HG03175 (cell line): ENCODE results near the gene POLDIP3.

Experiments used
- ATAC-seq: cut with Tn5 transposase; IDR thresholded peaks from one replicate; pipeline ENCODE4 v1.9.1; 2021; ENCODE audit warnings: mild to moderate bottlenecking, moderate library complexity; ENCODE audit not compliant: unreplicated experiment

Gene POLDIP3

DNA sequence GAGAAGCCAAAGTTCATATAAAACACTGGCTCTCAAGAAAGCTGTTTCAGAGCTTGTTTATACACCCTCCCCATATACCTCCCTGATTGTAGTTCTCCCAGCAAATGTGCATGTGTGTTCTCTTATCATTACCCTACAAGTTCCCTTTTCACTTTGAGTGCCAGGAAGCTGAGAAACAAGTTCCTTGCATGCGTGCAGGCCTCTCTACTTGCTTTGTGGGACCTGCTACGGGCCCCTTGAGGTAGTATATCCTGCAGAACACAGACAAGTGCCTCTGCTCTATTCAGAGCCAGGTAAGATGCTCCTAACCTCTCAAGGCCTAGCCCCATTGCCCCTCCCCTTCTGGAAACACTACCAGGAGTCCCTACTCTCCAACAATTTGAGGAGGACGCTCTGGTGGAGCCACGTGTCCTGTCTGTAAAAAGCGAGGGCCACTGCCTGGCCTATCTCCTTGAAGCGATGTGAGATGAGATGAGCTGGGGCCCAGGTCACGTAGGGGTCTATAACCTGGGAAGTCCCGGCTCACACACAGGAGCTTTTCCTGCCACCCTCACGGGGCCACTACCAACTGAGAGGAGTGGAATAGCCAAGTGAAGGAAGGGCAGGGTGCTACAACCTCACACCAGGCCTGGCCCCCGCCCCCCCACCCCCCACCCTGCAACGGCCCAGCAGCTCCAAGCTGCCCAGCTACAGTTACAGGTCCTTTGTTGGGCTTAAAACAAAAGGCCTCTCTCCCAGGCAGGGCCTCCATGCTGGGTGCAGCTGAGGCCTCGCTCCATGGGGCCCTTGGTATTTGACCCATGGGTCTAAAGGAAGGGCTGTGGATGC is 28.3 kb upstream of the POLDIP3 start:
- no peak for ATAC-seq

DNA sequence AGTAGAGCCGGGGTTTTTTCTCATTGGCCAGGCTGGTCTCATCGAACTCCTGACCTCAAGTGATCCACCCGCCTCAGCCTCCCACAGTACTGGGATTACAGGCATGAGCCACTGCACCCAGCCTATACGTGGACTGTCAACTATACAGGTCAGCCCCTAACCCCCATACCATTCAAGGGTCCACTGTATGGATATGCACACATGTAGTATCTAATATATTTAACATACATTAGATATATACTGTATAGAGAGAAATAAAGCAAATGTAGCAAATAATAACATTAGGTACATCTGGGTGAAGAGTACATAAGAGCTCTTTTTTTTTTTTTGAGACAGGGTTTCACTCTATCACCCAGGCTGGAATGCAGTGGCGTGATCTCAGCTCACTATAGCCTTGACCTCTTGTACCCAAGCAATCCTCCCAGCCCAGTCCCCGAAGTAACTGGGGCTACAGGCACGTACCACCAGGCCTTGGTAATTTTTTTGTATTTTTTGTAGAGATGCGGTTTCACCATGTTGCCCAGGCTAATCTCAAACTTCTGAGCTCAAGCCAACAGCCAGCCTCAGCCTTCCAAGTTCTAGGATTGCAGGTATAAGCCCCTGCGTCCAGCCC is 27.2 kb upstream of the POLDIP3 start:
- no peak for ATAC-seq

DNA sequence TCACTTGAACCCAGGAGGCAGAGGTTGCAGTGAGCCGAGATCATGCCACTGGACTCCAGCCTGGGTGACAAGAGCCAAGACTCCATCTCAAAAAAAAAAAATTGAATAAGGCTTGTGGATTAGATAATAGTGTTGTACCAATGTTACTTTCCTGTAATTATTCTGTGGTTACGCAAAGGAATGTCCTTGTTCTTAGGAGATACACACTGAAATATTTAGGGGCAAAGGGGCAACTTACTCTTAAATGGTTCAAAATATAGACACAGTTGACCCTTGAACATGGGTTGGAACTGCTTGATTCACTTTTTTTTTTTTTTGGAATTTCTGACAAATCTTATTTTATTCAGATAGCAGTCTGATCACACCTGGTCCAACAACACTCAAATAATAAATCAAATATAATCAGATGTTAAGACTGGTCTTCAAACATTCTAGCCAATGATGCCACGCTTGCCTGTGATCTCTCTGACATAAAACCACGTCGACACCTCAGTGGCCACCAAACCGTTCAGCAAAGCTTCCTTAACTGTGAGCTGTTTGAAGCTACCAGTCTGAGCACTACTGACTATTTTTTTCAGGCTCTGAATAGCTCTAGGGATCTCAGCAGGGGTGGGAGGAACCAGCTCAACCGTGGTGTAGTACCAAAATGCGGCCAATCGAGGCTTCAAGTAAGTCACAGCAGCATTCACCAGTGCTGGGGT is 25.0 kb upstream of the POLDIP3 start:
- ATAC-seq: no peak

DNA sequence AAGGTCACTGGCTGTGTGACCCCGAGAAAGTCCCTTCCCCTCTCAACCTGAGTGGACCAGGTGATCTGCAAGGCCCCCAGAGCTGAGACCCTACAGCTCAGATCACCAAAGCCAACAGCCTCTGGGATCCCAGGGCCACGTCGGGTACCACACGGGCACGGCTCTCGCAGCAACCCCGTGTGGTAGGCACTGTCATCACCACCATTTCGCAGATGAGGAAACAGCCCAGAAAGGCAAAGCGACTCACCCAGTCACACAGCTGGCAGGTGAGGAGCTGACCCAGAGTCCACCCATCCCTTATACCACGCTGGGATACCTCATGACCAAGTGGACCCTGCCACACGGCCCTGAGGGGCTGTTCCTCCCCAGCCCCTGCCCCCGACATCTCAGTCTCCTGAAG is 22.9 kb upstream of the POLDIP3 start:
- no peak for ATAC-seq

DNA sequence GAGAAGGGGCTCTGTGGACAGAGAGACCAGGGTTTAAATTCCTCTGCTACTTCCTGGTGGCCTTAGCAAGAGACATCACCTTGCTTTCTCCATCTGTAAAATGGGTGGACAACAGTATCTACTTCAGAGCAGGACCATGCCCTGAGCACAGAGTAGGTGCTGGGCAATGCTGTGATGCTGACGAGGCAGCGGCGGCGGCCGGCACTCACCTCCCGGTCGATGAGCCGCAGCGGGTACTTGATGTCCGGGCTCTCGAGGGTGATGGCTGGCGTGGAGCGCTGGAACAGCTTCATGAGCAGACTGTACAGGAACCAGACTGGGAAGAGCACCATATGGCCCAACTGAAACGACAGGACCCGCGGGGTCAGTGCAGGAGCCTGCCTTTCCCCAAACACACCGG is 21.8 kb upstream of the POLDIP3 start:
- no peak for ATAC-seq

DNA sequence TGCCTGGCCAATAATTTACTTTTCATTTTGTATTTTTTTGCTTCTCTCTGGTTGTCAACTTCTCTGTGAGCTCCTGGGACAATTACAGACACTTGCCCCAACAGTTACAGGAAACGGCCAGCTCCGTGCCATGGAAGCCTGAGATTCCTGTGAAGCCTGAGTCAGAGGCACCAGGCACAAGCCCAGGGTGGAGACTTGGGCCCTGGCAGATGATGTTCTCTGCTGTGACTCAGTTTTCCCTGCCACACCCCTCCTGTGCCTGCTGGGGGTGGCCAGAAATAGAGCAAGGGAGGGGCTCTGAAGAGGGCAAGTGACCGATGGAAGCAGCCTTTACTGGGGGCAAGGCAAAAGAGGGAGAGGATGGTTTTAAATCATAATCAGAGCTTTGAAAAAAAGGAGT is 20.8 kb upstream of the POLDIP3 start:
- no peak for ATAC-seq

DNA sequence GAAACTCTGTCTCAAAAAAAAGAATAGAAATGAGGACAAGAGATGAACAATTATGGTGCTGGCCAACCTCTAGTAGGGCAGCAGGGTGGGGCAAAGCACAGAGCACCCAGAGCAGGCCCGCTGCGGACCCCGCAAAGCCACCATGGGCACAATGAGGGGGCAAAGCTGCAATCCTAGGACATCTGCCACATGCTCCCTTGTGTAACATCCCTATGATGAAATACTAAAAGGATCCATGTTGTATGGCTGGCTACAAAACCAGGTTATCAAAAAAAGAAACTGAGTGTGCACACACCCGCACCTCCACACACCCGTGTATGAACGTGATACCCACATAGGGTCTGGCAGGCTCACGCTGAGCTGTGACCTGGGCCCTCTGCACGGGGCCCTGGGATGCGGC is 18.3 kb upstream of the POLDIP3 start:
- no peak for ATAC-seq

DNA sequence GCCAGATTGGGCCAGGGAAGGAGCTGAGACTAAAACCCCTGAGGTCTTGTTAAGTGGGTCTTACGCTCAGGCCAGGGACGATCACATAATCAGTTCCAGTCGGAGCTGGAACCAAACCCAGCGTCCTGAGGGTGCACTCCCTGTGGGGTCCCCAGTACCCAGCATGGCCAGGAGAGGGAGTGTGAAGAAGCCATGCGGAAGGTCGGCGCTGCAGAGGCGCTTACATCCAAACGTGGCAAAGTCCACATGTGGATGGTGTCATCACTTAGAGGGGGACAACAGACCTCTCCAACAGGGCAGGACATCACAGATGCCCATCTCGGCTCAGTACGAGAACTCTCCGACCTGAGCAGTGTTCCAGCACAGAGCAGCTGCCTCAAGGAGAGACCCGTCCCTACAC is 17.4 kb upstream of the POLDIP3 start:
- ATAC-seq: no peak

DNA sequence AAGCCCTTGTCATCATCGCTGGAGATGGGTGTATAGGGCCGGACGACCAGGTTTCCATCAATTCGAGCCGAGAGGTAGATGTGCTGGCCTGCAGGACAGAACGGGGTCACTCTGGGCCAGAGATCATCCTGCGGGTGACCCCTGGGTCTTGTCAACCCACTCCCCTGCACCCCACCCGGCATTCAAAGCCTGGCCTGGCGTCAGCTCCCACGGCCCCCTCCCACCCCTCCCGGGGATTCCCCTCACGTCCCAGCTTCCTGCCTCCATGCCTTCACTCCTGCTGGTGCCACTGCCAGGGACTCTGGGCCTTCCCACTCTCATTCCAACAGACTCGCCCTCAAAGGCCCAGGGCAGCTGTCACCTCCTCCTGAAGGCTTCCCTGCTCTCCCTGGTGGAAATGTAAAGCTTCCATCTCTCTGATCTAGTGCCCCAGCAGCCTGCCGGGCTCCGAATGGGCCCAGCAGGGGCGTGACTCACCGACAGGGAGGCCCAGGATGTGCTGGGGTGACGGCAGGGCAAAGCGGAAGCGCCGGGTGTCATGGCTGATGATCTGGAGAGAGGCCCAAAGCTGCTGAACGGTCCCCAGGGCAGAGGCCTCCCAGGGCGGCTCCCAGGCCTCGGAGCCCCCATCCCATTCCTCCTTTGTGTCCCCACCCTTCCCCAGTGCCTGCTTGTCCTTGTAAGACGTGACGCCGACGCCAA is 16.4 kb upstream of the POLDIP3 start:
- ATAC-seq: no peak

DNA sequence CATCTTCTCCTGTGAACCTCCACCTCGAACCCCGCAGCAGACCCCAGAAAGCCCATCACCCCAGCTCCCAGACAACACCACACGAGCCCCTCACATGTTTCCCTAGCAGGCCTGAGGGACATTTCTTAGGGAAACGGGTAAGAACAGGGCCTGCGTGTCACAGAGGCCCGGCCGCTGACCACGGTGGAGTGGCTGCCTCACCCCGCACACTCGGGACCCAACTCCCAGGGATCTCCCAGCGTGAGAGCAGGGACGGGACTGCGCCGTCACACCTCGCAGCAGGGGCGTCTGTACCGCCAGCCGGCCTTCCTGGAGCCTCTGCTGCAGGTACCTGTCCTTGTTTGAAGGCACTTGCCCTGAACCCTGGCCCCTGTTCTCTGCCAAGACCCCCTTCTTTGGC is 15.5 kb upstream of the POLDIP3 start:
- ATAC-seq: no peak

DNA sequence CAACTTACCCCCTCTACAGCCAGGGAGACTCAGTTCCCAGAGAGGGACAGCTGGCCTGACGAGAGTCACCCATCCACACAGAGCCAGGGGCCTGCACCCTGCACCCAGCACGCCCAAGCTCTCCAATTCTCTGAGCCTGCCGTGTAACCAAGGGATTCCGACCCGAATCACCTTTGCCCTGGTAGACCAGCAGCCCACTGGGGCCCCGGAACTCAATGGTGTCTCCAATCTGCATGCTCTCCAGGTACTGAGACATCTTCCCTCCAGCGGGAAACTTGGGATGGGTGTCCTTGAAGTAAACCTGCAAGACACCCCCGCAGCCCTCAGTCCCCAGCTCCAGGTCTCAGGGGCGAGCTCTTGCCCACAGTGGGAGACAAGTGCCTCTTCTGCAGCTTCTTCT is 13.3 kb upstream of the POLDIP3 start:
- no peak for ATAC-seq

DNA sequence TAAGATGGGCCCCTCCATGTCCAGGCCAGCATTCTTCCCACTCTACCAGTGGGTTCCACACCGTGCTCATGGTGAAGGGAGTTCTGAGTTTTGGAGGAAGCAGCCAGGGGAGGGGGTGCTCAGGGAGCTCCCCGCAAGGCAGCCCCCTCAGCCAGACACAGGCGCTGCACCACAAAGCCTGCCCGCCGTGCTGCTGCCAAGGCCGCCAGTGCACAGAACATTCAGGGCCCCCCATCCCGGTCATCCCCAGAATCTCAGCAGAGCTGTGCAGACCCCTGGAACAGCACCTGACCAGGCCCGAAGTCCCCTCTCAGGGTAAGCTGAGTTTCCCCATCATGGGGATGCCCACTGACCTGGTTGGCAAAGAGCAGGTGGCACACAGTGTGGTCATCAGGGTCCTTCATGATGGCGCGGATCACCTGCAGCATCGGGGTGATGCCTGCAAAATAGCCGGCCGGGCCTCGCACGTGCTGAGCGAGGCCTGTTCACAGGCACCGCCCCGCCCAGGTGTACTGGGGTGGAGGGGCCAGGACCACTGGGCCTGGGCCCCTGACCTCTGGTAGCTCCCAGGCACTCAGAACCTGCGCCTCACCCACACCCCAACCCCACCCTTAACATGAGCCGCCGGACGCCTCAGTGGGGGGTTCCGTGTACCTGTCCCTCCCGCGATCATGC is 12.4 kb upstream of the POLDIP3 start:
- ATAC-seq: no peak

DNA sequence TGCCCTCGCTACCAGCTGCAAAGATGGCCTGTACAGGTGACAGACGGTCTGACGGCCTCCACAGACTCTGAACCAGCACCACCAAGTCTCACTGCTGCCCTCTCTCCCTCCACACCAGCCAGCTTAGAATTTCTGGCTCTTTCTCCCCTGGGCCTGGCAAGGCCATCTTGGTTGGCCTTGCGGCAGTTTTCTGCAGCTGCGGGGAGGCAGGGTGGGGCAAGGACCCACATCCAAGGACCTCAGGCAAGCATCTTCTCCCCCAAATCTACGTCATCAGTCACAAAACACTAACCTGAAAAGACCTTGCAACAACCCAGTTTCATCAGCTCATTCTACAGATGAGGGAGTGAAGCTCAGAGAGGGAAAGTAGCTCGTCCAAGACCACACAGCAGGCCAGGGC is 11.7 kb upstream of the POLDIP3 start:
- ATAC-seq: no peak

DNA sequence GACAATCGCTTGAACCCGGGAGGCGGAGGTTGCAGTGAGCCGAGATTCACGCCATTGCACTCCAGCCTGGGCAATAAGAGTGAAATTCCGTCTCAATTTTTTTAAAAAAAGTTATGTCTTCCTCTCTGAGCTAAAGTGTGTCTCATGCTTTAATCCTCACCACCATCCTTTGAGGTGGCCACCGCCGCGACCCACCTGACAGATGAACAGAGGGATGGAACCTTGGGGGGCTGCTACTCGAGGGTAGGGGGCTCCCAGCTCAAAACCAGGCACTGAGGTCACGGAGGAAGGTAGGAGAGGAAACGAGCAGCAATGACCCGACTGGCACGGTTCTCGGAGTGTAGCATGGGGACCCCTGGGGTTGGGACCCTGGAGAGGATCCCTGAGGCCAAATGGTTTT is 10.7 kb upstream of the POLDIP3 start:
- no peak for ATAC-seq

DNA sequence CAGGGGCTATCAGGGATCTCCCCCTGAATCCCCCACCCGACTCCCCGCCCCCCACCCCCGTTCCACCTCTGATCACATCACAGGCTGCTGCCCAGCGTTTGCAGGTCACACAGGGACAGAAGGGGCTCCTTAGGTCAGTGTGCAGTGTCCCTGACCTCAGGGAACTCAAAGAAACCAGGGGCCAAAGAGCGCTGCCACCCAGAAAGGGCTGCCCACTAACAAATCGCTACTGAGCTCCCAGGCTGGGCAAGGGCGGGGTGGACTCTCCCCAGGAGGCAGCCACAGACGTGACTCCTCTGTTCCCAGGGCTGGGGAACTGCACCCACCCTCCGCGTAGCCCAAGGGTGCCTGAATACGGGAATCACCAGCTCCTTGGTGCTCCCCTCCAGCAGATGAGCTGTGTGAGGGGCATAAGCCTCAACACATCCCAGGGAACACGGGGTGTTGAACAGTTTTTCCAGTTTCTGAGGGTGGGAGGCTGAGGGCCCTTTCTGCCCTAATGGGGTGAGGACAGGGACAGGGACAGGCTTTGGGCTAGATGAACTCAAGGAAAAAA is 9.9 kb upstream of the POLDIP3 start:
- no peak for ATAC-seq

DNA sequence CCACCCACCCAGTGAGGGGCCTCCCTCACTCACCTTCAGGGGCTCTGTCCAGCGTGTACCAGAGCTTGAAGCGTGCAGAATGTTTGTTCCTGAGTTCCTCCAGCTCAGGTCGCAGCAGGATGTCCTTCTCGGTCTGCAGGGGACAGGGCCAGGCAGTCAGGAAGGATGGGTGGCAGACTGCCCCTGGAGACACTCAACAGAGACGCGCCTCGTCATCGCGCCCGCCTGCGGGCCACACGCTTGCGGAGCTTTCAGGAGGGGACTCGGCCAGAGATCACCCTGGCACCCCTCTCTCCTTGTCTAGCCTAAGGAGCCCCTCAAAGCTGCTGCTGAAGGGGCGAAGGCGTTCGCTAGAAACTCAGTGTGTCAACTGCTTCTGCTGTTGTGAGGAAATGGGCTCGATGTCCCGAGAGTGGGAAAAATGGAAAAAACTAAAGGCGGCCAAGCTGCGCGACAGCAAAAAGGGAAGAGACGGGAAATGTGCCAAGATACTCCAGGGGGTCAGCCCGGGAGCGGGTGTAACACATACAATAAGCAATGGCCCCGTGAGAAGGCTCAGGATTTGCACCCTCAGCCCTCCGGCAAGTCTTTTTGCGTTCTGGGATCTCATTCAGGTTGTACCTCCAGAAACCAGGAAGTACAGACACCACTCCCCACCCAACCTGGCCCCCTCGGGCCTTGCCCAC is 9.2 kb upstream of the POLDIP3 start:
- no peak for ATAC-seq

DNA sequence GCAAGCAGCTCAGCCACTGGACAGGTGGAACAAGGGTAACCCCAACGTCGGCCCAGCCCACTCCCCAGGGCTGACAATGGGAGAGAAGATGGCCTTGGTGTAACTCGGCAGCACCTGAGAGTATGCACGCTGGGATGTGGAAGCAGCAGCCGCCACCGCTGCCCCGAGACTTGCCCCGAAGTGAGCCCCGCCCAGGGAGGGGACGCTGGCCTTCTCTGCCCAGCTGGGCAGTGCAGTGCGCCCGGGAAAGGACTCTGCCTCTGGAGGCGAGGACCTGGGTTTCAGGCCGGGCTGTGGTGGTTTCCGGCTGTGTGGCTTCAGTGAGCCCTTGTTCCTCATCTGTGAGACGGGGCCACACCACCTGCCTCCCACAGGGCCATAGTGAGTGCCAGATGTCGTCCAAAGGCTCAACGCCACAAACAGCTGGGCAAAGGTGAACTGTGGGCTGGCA is 8.6 kb upstream of the POLDIP3 start:
- ATAC-seq: no peak

DNA sequence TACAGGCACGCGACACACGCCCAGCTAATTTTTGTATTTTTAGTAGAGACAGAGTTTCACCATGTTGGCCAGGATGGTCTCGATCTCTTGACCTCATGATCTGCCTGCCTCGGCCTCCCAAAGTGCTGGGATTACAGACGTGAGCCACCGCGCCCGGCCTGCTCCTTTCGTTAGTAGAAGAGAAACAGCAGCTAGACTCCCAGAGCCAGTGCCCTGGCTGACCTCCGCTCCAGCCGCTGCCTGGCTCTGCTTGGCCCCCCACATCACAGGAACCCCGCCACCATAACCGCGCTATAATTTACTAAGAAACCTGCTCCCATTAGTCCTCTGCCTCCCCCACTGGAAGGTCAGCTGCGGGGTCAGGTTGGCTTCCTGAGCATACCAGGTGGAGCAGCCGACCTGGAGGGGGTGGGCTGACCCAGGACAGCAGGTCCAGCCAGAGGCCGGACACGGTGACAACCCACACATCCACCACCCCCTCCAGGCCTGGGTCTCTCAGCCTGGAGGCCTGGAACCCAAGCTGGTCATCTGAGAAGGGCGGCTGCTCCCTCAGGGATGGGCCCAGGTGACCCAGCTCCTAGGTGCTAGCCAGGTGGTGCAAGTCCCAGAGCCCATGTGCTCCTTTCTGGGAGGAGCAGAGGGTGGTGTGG is 7.5 kb upstream of the POLDIP3 start:
- ATAC-seq: no peak

DNA sequence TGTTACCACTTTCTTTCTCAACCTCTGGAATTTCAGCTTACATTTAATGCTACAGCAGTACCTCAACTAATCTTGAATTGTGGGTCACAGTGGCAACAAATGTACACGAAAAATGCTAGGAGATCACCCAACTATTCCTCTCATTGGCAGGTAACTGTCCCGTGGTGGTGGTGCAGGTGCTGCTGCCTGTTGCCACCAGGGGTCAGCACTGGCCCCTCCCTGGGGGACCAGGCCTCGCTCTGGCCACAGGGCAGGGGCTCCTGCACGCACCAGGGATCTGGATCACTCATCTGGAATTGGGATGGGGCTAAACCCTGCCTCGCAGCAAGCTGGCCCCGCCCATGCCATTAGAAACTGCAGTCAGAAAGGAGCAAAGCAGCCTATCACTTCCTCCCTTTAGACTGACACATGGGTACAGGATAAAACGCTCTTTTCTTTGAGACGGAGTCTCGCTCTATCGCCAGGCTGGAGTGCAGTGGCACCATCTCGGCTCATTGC is 6.9 kb upstream of the POLDIP3 start:
- ATAC-seq: no peak
